ENCODE data around the gene AP4E1. TPM values are rescaled to one million over a fixed set of nuclear protein-coding genes. Genes with fewer than 3 reads are reported as not detected.
"Not testable (repeated sequence)": the region's sequence is repeated elsewhere in the genome, so short reads cannot be mapped to it uniquely, and the experiment has no call there.

AP4E1 gene
- total RNA-seq, 3 donors from 2014 or later = 5.8 to 12.8 (median 12.7) TPM

GRCh38 chr15:50865515-50866353, 42.7 kb upstream of the AP4E1 start:
- TF ChIP-seq, protein P1, sequence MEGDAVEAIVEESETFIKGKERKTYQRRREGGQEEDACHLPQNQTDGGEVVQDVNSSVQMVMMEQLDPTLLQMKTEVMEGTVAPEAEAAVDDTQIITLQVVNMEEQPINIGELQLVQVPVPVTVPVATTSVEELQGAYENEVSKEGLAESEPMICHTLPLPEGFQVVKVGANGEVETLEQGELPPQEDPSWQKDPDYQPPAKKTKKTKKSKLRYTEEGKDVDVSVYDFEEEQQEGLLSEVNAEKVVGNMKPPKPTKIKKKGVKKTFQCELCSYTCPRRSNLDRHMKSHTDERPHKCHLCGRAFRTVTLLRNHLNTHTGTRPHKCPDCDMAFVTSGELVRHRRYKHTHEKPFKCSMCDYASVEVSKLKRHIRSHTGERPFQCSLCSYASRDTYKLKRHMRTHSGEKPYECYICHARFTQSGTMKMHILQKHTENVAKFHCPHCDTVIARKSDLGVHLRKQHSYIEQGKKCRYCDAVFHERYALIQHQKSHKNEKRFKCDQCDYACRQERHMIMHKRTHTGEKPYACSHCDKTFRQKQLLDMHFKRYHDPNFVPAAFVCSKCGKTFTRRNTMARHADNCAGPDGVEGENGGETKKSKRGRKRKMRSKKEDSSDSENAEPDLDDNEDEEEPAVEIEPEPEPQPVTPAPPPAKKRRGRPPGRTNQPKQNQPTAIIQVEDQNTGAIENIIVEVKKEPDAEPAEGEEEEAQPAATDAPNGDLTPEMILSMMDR (IDR thresholded peaks at IDR 0.05) = no peak
- TF ChIP-seq POLR2AphosphoS5 (IDR thresholded peaks at IDR 0.05) (no peak), POLR2A (IDR thresholded peaks at IDR 0.05) (no peak)
- no peak overlapping the region for H3K27ac ChIP-seq
- no peaks in the 10 kb centered on the region for H3K4me1 ChIP-seq
- no peak overlapping the region for H3K4me3 ChIP-seq
- intact Hi-C loops (cut with DNase I; ENCODE audit: low total_unique reads) = no loop called here
- no peaks in the 10 kb centered on the region for H3K9me3 ChIP-seq
- H3K27me3 ChIP-seq = no peaks in the 10 kb centered on the region
- H3K36me3 ChIP-seq = no peaks in the 10 kb centered on the region
- no peak for DNase-seq (ENCODE audit: low spot score in 2 of 2)

DNA sequence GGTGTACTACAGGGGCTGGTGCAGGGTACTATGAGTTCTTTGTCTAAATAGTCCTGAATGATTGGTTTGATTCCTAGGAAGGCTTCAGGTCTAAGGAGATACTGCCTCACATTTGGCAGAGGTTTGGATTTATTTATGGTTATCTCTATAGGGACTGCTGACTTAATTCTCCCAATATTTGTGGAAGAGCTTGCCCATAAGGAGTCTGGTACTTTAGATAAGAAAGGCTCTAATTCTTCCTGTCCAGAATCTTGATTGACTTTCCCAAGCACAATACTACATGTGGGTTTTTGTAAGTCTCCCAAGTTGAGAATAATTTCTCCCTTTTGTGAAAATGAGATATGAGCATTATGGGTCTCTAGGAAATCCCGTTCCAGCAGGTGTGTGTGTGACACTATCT, 36.7 kb upstream of the AP4E1 start:
- H3K36me3 ChIP-seq = no peaks in the 10 kb centered on the region
- TF ChIP-seq POLR2AphosphoS5 (IDR thresholded peaks at IDR 0.05) (no peak), POLR2A (IDR thresholded peaks at IDR 0.05) (no peak)
- TF ChIP-seq, protein P1 (IDR thresholded peaks at IDR 0.05) = no peak
- DNase-seq (ENCODE audit: low spot score in 2 of 2) = no peak
- intact Hi-C loops (cut with DNase I; ENCODE audit: low total_unique reads) = no loop called here
- no peaks in the 10 kb centered on the region for H3K27me3 ChIP-seq
- no peaks in the 10 kb centered on the region for H3K9me3 ChIP-seq
- H3K4me3 ChIP-seq = no peak overlapping the region
- no peaks in the 10 kb centered on the region for H3K4me1 ChIP-seq
- H3K27ac ChIP-seq = no peak overlapping the region

GRCh38 chr15:50872832-50873426, 35.6 kb upstream of the AP4E1 start:
- no peak overlapping the region for H3K27ac ChIP-seq
- intact Hi-C loops (cut with DNase I; ENCODE audit: low total_unique reads) = no loop called here

DNA sequence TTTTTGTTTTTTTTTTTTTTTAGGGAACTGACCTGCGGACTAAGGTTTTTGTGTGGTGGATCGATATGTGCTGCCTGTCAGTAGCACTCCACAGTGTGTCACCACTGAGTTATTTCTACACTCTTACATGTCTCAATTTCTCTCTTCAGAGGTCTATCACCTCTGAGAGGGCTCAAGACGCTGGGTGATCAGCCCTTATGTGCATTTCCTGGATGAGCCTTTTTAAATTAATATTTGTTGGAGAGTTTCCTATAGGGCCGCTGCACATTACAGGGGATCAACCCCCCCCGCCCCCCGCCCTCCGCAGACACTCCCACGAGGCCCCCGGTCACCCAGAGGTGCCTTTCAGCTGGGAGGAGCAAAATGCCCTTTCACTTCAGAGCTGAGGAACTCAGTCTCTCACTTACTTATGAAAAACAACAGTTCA, 34.5 kb upstream of the AP4E1 start:
- intact Hi-C loops (cut with DNase I; ENCODE audit: low total_unique reads) = no loop called here
- no peak overlapping the region for H3K27ac ChIP-seq
- H3K4me1 ChIP-seq = peaks cover 0 to 3% of the 10 kb centered on the region in 2 donors
- H3K27me3 ChIP-seq = no peaks in the 10 kb centered on the region
- no peak for TF ChIP-seq POLR2AphosphoS5 (IDR thresholded peaks at IDR 0.05)
- TF ChIP-seq, protein P1 (IDR thresholded peaks at IDR 0.05) = no peak
- no peak for TF ChIP-seq POLR2A (IDR thresholded peaks at IDR 0.05)
- H3K9me3 ChIP-seq = no peaks in the 10 kb centered on the region
- no peak overlapping the region for H3K4me3 ChIP-seq
- H3K36me3 ChIP-seq = no peaks in the 10 kb centered on the region
- DNase-seq (ENCODE audit: low spot score in 2 of 2) = no peak

More at GRCh38 chr15:50872832-50873426, 35.6 kb upstream of the AP4E1 start:
- Histone ChIP-seq H3K4me3 (no peak overlapping the region), H3K9me3 (no peaks in the 10 kb centered on the region), H3K4me1 (peaks cover 0 to 3% of the 10 kb centered on the region in 2 donors), H3K27me3 (no peaks in the 10 kb centered on the region), H3K36me3 (no peaks in the 10 kb centered on the region)
- no peak for TF ChIP-seq POLR2A (IDR thresholded peaks at IDR 0.05)
- TF ChIP-seq, protein P1 (IDR thresholded peaks at IDR 0.05) = no peak
- TF ChIP-seq POLR2AphosphoS5 (IDR thresholded peaks at IDR 0.05) = no peak
- DNase-seq (ENCODE audit: low spot score in 2 of 2) = no peak

- H3K4me3 ChIP-seq; H3K27ac ChIP-seq; H3K4me1 ChIP-seq; DNase-seq (ENCODE audit: low spot score in 2 of 2); H3K36me3 ChIP-seq; H3K9me3 ChIP-seq; H3K27me3 ChIP-seq; intact Hi-C loops (cut with DNase I; ENCODE audit: low total_unique reads): not testable (repeated sequence)
These were observed 33.2 kb upstream of the AP4E1 start for GRCh38 chr15:50875238-50875637.

Data from breast epithelium (tissue), 4 donors.